Panc1 (cell line): ENCODE results near the gene POLR2F. TPM values are rescaled to one million over a fixed set of nuclear protein-coding genes. Genes with fewer than 3 reads are reported as not detected.

Source experiments
- ATAC-seq: fragments of 200-7000 bp; cut with Tn5 transposase; 2 replicates; pipeline ENCODE4 v1.9.1; 2020; ENCODE audit warnings: mild to moderate bottlenecking, moderate library complexity
- BruUV-seq: library from RNA; stranded (reverse); fragments of 400-500 nt; replicated peaks from 2 replicates; lab custom pipeline; 2021; lab: Mats Ljungman, UMichigan
- CTCF ChIA-PET: fragments of 300-600 bp; sonication (Branson Sonifier 250); formaldehyde crosslinking; loops from one replicate; lab custom pipeline; 2022; ENCODE audit warnings: antibody characterized with exemption; lab: Charles Lee
- POLR2A ChIA-PET: fragments of 300-600 bp; sonication (Branson Sonifier 250); formaldehyde crosslinking; loops from one replicate; lab custom pipeline; 2022; ENCODE audit warnings: antibody characterized with exemption; lab: Charles Lee
- DNase-seq: peaks from one replicate; pipeline ENCODE4 v3.0.0-alpha.2; 2010; ENCODE audit warnings: low read depth, low spot score
- H3K27ac ChIP-seq: 2 replicates; pipeline ENCODE4 v1.5.1; 2011; ENCODE audit warnings: mild to moderate bottlenecking, low read length, inconsistent platforms
- H3K27me3 ChIP-seq: fragments of 200-500 bp; sonication (Bioruptor generic); 2 replicates; pipeline ENCODE4 v1.6.0; 2014; ENCODE audit warnings: low read length, inconsistent platforms; ENCODE audit not compliant: control insufficient read depth, insufficient read depth
- H3K36me3 ChIP-seq: fragments of 200-500 bp; sonication (Bioruptor generic); 2 replicates; pipeline ENCODE4 v1.5.1; 2014; ENCODE audit warnings: inconsistent platforms, mild to moderate bottlenecking, low read length, moderate library complexity; ENCODE audit not compliant: control insufficient read depth, insufficient read depth
- H3K4me1 ChIP-seq: 2 replicates; pipeline ENCODE4 v1.5.1; 2011; ENCODE audit warnings: inconsistent platforms, mild to moderate bottlenecking, low read length, moderate library complexity; ENCODE audit not compliant: control insufficient read depth, insufficient read depth
- H3K4me3 ChIP-seq, 2 experiments: 2 replicates each; pipeline ENCODE4 v1.5.1; 2011 to 2012; ENCODE audit warnings: low read depth in 2 of 2, low read length in 2 of 2, mild to moderate bottlenecking in 2 of 2, inconsistent platforms in 1 of 2, moderate library complexity in 1 of 2
- H3K9me3 ChIP-seq: fragments of 200-500 bp; sonication (Bioruptor generic); 2 replicates; pipeline ENCODE4 v1.5.1; 2014; ENCODE audit warnings: low read depth, mild to moderate bottlenecking, inconsistent platforms, low read length, moderate library complexity; ENCODE audit not compliant: control insufficient read depth, insufficient read depth
- POLR2AphosphoS5 ChIP-seq: IDR thresholded peaks from 2 replicates; pipeline ENCODE4 v1.6.1; 2012; ENCODE audit warnings: mild to moderate bottlenecking, low read depth, low read length, moderate library complexity
- SIN3A ChIP-seq: IDR thresholded peaks from 2 replicates; pipeline ENCODE4 v1.6.1; 2012; ENCODE audit warnings: low read depth, mild to moderate bottlenecking, low read length, moderate library complexity, borderline replicate concordance; ENCODE audit not compliant: insufficient read depth
- TCF7L2 ChIP-seq: IDR thresholded peaks from 2 replicates; pipeline ENCODE4 v1.6.1; 2011; ENCODE audit warnings: mild to moderate bottlenecking, low read depth, low read length, inconsistent platforms
- in situ Hi-C: cut with HindIII; loops from 2 replicates; pipeline ENCODE4 v1.10.0; 2016; ENCODE audit warnings: low sequenced_read_pairs, low pct_unique_long_range_greater_than_20kb
- intact Hi-C: fragments of 100-400 bp; cut with micrococcal nuclease; formaldehyde crosslinking; loops from one replicate; pipeline ENCODE4 v1.10.0; 2022; ENCODE audit not compliant: unreplicated experiment
- total RNA-seq: library from RNA; stranded (reverse); gene quantifications from one replicate; pipeline ENCODE4 v1.2.1, GENCODE V29; 2021; ENCODE audit not compliant: unreplicated experiment
- TF ChIP-seq, protein P1 (sequence below), 2 experiments: IDR thresholded peaks; 2 replicates each; pipeline ENCODE4 v1.6.1; 2011 to 2012; ENCODE audit warnings: low read depth in 2 of 2, control low read depth in 1 of 2, low read length in 1 of 2, mild to moderate bottlenecking in 1 of 2, moderate library complexity in 1 of 2; ENCODE audit not compliant: insufficient read depth in 1 of 2
- TF ChIP-seq, protein P2 (sequence below): fragments of 450-650 bp; IDR thresholded peaks from 2 replicates; pipeline ENCODE4 v1.5.1; 2017; ENCODE audit warnings: mild to moderate bottlenecking

Gene POLR2F
- total RNA-seq, 1 experiment from 2014 or later = 89.7 TPM

DNA sequence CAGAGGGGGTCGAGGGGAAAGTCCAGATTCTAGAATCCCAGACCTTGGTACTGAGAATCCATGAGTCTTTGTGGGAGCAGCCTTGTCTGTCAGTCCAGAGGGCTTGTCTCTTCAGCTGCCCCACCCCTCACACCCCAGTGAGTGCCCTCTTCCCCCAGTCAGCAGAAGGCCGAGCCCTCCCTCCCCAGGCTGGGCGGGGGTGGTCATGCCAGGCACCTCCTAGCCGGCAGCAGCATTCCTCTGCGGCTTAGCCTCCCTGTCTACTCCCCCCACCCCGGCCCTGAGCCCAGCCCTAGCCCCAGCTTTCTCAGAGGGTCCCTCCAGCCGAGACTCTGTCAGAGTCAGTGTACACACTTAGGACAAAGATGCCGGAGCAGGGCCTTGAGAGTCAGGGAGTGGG, 26.3 kb downstream of the POLR2F start:
- BruUV-seq = no TSS peak
- Histone ChIP-seq H3K4me3 (no peak overlapping the region), H3K9me3 (no peaks in the 10 kb centered on the region), H3K27me3 (no peaks in the 10 kb centered on the region), H3K27ac (no peak overlapping the region), H3K4me1 (no peaks in the 10 kb centered on the region), H3K36me3 (no peaks in the 10 kb centered on the region)
- ATAC-seq = no peak
- intact Hi-C loops (no loop called here), in situ Hi-C loops (no loop called here)
- DNase-seq = no peak
- CTCF ChIA-PET = no interaction called here
- TF ChIP-seq TCF7L2 (no peak), POLR2AphosphoS5 (no peak), SIN3A (no peak)
- TF ChIP-seq, protein P1, sequence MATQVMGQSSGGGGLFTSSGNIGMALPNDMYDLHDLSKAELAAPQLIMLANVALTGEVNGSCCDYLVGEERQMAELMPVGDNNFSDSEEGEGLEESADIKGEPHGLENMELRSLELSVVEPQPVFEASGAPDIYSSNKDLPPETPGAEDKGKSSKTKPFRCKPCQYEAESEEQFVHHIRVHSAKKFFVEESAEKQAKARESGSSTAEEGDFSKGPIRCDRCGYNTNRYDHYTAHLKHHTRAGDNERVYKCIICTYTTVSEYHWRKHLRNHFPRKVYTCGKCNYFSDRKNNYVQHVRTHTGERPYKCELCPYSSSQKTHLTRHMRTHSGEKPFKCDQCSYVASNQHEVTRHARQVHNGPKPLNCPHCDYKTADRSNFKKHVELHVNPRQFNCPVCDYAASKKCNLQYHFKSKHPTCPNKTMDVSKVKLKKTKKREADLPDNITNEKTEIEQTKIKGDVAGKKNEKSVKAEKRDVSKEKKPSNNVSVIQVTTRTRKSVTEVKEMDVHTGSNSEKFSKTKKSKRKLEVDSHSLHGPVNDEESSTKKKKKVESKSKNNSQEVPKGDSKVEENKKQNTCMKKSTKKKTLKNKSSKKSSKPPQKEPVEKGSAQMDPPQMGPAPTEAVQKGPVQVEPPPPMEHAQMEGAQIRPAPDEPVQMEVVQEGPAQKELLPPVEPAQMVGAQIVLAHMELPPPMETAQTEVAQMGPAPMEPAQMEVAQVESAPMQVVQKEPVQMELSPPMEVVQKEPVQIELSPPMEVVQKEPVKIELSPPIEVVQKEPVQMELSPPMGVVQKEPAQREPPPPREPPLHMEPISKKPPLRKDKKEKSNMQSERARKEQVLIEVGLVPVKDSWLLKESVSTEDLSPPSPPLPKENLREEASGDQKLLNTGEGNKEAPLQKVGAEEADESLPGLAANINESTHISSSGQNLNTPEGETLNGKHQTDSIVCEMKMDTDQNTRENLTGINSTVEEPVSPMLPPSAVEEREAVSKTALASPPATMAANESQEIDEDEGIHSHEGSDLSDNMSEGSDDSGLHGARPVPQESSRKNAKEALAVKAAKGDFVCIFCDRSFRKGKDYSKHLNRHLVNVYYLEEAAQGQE (IDR thresholded peaks at IDR 0.05; ENCODE audit: insufficient read depth in 1 of 2, low read depth in 2 of 2, low read length in 1 of 2) = no peak
- TF ChIP-seq, protein P2, sequence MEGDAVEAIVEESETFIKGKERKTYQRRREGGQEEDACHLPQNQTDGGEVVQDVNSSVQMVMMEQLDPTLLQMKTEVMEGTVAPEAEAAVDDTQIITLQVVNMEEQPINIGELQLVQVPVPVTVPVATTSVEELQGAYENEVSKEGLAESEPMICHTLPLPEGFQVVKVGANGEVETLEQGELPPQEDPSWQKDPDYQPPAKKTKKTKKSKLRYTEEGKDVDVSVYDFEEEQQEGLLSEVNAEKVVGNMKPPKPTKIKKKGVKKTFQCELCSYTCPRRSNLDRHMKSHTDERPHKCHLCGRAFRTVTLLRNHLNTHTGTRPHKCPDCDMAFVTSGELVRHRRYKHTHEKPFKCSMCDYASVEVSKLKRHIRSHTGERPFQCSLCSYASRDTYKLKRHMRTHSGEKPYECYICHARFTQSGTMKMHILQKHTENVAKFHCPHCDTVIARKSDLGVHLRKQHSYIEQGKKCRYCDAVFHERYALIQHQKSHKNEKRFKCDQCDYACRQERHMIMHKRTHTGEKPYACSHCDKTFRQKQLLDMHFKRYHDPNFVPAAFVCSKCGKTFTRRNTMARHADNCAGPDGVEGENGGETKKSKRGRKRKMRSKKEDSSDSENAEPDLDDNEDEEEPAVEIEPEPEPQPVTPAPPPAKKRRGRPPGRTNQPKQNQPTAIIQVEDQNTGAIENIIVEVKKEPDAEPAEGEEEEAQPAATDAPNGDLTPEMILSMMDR = no peak
- POLR2A ChIA-PET = no interaction called here

DNA sequence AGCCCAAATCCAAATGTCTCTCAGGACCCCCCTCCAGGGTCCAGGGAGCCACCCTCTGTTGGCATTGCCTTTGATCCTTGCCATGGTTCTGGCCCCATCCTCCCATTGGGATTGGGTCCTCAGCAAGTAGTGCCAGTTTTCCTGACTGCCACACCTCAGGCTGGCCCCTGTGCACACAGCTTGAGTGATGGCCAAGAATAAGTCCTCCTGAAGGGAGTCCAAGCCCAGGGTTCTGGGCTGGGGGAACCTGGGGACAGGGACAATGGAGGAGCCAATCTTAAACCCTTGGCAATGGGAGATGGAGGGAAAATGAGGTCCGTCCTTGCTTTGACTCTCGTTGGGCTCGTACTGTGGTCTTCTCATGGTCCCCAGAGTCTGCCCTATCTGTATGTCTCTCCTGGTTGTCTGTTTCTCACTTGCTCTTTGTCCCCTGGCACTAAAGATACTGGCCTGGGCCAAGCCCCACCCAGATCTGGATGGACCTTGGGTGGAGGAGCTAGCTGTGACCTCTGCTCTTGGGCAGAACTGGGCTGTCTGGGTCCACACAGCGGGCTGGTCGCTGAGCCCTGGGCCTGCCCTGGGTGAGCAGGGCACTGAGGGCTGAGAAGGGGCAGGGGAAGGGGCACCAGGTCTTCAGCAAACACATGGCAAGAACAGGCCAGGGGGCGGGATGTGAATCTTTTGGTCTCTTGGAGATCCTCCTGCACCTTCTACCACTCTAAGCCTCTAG, 27.9 kb downstream of the POLR2F start:
- H3K36me3 ChIP-seq = no peaks in the 10 kb centered on the region
- ChIA-PET CTCF (no interaction called here), POLR2A (no interaction called here)
- intact Hi-C loops (no loop called here), in situ Hi-C loops (no loop called here)
- H3K4me3 ChIP-seq = no peak overlapping the region
- TF ChIP-seq SIN3A (no peak), TCF7L2 (no peak), POLR2AphosphoS5 (no peak)
- TF ChIP-seq, protein P1 (IDR thresholded peaks at IDR 0.05; ENCODE audit: insufficient read depth in 1 of 2, low read depth in 2 of 2, low read length in 1 of 2) = no peak
- TF ChIP-seq, protein P2 = no peak
- no peaks in the 10 kb centered on the region for H3K9me3 ChIP-seq
- H3K27me3 ChIP-seq = no peaks in the 10 kb centered on the region
- DNase-seq (no peak), ATAC-seq (no peak)
- no peaks in the 10 kb centered on the region for H3K4me1 ChIP-seq
- no peak overlapping the region for H3K27ac ChIP-seq
- BruUV-seq = no TSS peak
